ENCODE data around the gene ITGB1BP1.

The ITGB1BP1 gene

DNA sequence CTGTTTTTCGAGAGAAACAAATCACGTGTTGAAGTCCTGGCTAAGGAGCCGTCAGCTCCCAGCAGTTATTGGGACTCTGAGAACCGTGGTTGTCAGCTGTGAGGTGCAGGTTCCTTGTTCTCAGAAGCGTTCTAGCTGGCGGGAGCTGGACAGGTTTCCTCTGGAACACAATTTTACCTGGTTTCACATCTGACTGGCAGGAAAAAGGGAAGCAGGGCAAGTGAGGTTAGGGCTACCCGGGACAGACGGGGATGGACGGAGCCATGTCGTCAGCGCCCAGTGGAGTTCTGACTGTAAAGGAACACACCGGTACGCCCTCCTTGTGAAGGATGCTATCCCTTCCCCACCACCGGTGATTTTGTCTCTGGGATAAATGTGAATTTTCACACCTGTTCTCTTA, 26.1 kb downstream of the ITGB1BP1 start:
- TF ChIP-seq, protein P1, sequence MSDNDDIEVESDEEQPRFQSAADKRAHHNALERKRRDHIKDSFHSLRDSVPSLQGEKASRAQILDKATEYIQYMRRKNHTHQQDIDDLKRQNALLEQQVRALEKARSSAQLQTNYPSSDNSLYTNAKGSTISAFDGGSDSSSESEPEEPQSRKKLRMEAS (IDR thresholded peaks at IDR 0.05; ENCODE audit: low read depth, low read length) = no peak
- TF ChIP-seq MYC (IDR thresholded peaks at IDR 0.05; ENCODE audit: low read depth, low read length) (no peak), POLR2A (IDR thresholded peaks at IDR 0.05; ENCODE audit: extremely low read depth, insufficient read length) (no peak)
- TF ChIP-seq, protein P2, sequence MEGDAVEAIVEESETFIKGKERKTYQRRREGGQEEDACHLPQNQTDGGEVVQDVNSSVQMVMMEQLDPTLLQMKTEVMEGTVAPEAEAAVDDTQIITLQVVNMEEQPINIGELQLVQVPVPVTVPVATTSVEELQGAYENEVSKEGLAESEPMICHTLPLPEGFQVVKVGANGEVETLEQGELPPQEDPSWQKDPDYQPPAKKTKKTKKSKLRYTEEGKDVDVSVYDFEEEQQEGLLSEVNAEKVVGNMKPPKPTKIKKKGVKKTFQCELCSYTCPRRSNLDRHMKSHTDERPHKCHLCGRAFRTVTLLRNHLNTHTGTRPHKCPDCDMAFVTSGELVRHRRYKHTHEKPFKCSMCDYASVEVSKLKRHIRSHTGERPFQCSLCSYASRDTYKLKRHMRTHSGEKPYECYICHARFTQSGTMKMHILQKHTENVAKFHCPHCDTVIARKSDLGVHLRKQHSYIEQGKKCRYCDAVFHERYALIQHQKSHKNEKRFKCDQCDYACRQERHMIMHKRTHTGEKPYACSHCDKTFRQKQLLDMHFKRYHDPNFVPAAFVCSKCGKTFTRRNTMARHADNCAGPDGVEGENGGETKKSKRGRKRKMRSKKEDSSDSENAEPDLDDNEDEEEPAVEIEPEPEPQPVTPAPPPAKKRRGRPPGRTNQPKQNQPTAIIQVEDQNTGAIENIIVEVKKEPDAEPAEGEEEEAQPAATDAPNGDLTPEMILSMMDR (IDR thresholded peaks at IDR 0.05; ENCODE audit: low read depth, low read length) = no peak
- no peak overlapping the region for H3K4me3 ChIP-seq (ENCODE audit: low read depth, low read length)

DNA sequence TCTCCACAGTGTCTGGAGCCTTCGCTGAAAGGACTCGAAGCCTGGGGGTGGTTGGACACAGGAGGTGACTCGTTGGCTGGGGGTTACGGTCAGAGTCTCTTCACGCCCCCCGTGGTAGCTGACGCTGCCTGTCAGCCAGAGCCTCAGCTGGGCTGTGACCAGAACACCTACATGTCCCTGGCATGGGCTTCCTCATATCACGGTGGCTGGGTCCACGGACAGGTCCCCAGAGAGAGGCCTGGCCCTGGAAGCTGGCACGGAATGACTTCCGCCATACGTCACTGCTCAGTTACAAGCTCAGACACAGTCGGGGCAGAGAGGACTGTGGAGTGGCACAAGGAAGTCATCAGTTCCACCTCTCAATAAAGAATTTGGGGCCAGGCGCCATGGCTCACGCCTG, 28.5 kb downstream of the ITGB1BP1 start:
- no peak overlapping the region for H3K4me3 ChIP-seq (ENCODE audit: low read depth, low read length)
- no peak for TF ChIP-seq MYC (IDR thresholded peaks at IDR 0.05; ENCODE audit: low read depth, low read length)
- TF ChIP-seq, protein P1 (IDR thresholded peaks at IDR 0.05; ENCODE audit: low read depth, low read length) = no peak
- no peak for DNase-seq (ENCODE audit: low read depth)

More for the DNA sequence above, 26.1 kb downstream of the ITGB1BP1 start:
- DNase-seq (ENCODE audit: low read depth) = no peak

DNA sequence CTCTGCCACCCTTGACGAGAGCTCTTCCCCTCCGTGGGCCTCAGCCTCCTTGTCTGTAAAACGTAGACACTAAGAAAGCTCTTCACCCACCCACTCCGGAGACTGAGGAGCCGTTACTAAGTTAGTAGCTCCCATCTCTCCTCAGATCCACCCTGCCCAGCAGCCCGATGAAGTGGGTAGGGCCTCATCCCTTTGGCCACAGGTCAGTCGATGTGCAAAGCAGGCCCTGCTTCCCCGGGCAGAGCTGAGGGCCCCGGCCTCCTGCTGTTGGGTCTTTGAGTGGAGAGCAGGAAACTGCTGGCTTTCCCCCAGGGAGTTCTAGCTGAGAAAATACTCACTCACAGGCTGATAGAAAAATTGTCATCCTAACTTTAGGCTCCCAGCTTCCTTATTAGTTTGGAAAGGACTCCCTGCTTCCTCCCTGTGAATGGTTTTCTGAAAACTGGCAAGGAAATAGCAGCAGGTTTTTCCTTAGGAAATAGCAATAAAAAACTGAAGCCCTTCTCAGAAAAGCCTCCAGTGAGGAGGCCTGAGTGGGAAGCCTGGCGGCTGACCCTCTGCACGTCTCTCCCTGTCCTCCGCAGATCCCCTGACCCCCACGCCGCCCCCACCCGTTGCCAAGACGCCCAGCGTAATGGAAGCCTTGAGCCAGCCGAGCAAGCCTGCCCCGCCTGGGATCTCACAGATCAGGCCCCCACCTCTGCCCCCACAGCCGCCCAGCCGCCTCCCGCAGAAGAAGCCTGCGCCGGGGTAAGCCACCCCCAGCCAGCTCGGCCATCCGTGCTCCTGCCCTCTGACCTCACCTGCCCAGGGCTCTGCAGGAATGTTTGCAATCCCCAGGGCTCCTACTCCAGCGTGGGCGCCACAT, 30.2 kb downstream of the ITGB1BP1 start:
- peak; percentile 65 for DNase-seq (ENCODE audit: low read depth)

DNA sequence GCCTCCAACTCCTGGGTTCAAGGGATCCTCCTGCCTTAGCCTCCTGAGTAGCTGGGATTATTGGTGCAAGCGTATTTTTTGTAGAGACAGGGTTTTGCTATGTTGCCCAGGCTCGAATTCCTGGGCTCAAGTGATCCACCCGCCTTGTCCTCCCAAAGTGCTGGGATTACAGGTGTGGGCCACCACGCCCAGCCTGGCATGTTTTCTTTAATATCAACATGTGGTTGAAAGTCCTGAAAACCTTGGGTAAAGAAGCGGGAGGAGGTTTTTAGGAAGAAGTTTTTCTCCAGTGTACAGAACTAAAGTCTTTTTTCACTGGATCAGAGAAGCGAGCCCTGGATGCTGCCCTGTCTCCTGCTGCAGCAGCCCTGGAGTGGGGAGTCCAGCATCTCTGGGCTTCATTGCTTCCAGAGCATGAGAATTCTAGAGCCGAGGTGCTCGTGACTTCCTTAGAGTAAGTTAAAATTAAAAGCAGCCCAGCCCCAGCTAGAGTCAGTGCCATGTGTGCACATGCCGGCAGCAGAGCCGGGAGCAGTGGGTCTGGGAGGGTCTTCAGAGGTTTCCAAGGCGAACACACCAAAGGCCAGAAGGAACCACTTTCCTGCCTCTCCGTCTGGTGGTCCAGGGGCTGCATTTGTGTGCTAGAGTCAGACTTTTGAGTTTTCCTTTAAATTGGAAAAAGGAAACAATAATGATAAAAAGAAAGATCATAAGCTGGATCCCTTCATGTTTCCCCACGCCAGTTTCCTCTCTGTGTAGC, 31.2 kb downstream of the ITGB1BP1 start:
- H3K4me3 ChIP-seq (ENCODE audit: low read depth, low read length) = no peak overlapping the region
- no peak for DNase-seq (ENCODE audit: low read depth)
- TF ChIP-seq, protein P2 (IDR thresholded peaks at IDR 0.05; ENCODE audit: low read depth, low read length) = no peak
- no peak for TF ChIP-seq MYC (IDR thresholded peaks at IDR 0.05; ENCODE audit: low read depth, low read length)
- no peak for TF ChIP-seq POLR2A (IDR thresholded peaks at IDR 0.05; ENCODE audit: extremely low read depth, insufficient read length)
- TF ChIP-seq, protein P1 (IDR thresholded peaks at IDR 0.05; ENCODE audit: low read depth, low read length) = no peak

More for the DNA sequence above, 30.2 kb downstream of the ITGB1BP1 start:
- no peak overlapping the region for H3K4me3 ChIP-seq (ENCODE audit: low read depth, low read length)
- TF ChIP-seq POLR2A (IDR thresholded peaks at IDR 0.05; ENCODE audit: extremely low read depth, insufficient read length) (no peak), MYC (IDR thresholded peaks at IDR 0.05; ENCODE audit: low read depth, low read length) (no peak)
- TF ChIP-seq, protein P2 (IDR thresholded peaks at IDR 0.05; ENCODE audit: low read depth, low read length) = no peak
- TF ChIP-seq, protein P1 (IDR thresholded peaks at IDR 0.05; ENCODE audit: low read depth, low read length) = no peak

DNA sequence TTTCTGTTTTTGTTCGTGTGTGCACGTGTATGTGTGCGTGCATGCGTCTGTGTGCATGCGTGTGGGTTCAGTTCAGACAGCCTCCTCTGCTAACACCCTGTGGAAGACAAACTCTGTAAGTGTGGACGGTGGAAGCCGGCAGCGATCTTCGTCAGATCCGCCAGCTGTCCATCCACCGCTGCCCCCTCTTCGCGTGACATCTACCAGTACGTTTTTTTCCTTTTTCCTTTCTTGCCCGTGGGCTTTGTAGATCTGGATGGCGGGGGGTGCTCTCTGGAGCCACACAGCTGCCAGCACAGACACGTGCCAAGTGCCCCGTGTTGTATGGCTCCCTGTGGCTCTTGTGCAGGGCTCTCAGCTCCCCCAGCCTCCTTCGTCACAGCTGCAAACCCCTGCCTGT, 32.3 kb downstream of the ITGB1BP1 start:
- TF ChIP-seq, protein P2 (IDR thresholded peaks at IDR 0.05; ENCODE audit: low read depth, low read length) = no peak
- no peak overlapping the region for H3K4me3 ChIP-seq (ENCODE audit: low read depth, low read length)
- DNase-seq (ENCODE audit: low read depth) = no peak

DNA sequence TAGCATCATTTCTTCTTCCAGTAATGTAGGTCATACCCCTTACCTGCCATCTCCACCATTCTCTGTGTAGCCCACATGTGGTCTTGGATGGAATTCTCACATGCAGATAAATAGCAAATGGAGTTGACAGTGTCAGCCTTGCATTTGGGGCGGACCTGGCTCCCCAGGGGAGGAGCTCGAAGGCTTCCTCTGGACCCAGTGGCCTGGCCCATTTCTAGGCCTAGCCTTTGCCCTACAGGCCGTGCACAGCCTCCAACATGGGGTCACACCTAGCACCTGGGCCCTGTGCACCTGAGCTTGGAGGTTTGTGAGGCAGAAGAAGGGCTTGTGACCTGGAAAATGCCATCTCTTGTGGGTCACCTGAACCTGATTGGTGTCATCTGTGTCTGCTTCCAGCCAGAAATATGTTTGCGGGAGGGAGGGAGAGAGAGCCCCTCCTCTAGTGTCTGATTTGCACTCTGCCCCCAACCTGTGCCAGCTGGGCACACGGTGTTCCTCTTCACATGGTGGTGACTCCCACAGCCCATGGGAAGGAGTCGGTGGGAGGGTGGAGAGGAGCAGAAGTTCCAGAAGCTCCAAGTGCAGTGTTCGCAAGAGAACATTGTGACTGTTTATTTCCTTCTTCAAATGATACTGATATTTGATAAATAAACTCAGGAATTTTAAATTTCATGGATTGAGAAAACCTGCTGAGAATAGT, 33.0 kb downstream of the ITGB1BP1 start:
- H3K4me3 ChIP-seq (ENCODE audit: low read depth, low read length) = no peak overlapping the region
- TF ChIP-seq, protein P1 (IDR thresholded peaks at IDR 0.05; ENCODE audit: low read depth, low read length) = no peak
- TF ChIP-seq MYC (IDR thresholded peaks at IDR 0.05; ENCODE audit: low read depth, low read length) (no peak), POLR2A (IDR thresholded peaks at IDR 0.05; ENCODE audit: extremely low read depth, insufficient read length) (no peak)
- TF ChIP-seq, protein P2 (IDR thresholded peaks at IDR 0.05; ENCODE audit: low read depth, low read length) = no peak
- no peak for DNase-seq (ENCODE audit: low read depth)
